ENCODE measurements around the gene ARHGAP45. TPM values are rescaled to one million over a fixed set of nuclear protein-coding genes. Genes with fewer than 3 reads are reported as not detected.
"Not testable (repeated sequence)": the region's sequence is repeated elsewhere in the genome, so short reads cannot be mapped to it uniquely, and the experiment has no call there.

Gene ARHGAP45
- polyA plus RNA-seq, 6 donors from 2014 or later = 181 to 432 (median 210) TPM

DNA sequence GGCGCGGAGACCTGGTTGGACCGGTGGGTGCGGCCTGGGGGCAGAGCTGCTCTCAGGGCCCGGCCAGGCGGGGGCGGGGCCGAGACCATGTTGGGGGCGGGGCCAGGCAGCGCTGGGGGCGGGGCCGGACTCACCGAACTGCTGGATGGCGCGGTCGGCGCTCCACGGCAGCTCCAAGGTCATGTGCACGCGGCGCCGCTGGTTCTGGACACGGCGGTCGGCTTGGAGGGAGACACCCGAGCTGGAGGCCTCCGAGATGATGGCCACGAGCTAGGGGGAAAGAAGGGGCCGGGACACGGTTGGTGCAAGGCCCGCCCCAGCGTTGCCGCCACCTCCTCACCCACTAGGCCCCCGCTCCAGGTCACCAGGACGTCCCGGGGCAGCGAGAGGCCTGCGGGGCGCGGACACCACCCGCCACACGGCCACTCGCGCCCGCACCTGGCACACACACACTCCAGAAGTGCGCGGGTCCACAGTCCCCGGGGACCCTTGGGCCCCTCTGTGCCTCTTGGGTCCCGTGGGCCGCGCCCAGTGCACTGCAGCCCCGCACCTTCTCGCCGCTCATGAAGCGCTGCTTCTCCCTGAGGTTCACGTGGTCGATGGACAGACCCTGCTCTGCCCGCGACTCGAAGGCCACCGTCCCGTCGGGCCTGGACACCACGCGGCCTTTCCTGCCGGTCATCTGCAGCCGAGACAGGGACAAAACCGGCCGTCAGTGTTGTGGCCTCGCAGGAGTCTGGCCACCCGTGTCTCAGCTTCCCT, 45.5 kb downstream of the ARHGAP45 start:
- Mint-ChIP-seq H3K4me3 (no peak overlapping the region), H3K9me3 (no peaks in the 10 kb centered on the region), H3K27me3 (no peaks in the 10 kb centered on the region), H3K36me3 (no peaks in the 10 kb centered on the region), H3K27ac (no peak overlapping the region), H3K4me1 (peaks cover 6% of the 10 kb centered on the region in 3 donors)
- no peak for DNase-seq
- no peak for ATAC-seq (ENCODE audit: low read depth in 2 of 2)

DNA sequence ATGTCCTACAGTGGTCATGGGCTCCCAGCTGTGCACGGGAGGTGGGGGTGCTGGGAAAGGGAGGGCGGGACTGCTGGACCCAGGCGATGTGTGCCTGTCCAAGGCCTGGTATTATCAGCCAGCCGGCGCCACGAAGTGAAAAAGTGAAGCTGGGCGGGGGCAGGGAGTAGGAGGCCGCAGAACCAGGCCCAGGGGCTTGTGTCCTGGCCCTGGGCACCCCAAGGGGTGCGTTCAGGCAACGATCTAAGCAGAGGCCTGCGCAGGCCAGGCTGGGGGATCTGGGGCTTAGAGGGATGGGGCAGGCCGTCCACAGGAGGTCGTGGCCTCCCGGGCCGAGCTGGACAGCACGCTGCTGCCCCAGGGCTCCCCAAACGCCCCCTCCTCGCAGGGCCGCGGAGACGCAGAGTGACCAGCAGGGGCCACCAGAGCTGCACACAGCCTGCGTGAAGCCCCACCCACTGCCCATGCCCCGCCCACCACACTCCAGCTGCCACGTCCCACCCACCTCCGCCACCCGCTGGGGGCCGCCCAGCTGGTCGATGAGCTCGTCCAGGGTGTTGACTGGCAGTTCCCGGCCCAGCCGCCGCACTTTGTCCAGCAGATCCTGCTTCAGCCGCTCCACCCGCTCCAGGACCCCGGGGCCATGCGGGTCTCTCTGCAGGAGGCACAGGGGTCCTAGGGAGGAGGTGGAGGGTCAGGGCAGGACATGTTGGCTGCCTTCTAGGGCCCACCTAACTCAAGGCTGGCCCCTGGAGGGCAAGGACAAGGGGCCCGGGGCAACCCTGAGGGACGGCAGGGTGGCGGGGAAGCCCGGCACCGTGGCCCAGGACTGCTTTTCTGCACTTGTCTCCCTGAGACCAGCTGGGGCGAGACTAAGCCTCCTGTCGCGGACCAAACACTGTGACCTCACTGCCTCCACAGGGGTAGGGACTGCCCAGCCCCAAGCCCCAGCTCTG, 46.3 kb downstream of the ARHGAP45 start:
- Mint-ChIP-seq H3K27ac (peak overlapping the region in 2 of 6 donors; percentile 36 to 84), H3K27me3 (no peaks in the 10 kb centered on the region), H3K4me3 (peak overlapping the region in 1 of 8 donors; percentile 47), H3K9me3 (no peaks in the 10 kb centered on the region), H3K4me1 (peaks cover 6% of the 10 kb centered on the region in 3 donors), H3K36me3 (no peaks in the 10 kb centered on the region)
- peak; percentile 89 to 93 for ATAC-seq (ENCODE audit: low read depth in 2 of 2)
- peak; percentile 84 for DNase-seq

DNA sequence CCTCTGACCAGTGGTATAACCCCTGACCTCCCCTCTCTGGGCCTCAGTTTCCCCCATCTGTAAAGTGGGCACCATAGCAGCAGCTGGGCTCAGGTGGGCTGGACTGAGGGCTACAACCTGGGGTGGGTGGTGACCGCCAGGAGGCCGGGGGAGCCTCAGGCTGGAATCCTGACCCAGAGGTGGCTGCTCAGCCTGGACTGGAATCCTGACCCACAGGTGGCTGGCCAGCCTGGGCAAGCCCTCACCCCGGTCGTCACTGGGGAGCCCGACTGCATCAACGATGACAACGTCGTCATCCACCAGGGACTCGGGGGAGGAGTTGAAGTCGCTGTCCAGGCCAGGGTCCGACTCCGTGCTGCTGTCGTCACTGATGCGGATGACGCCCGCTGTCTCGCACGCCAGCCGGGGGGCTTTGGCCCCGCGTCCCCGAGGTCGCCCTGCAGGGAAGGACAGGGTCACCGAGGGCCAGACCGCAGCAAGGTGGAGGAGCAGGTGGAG, 47.1 kb downstream of the ARHGAP45 start:
- no peaks in the 10 kb centered on the region for H3K27me3 Mint-ChIP-seq
- DNase-seq (no peak), ATAC-seq (ENCODE audit: low read depth in 2 of 2) (no peak)
- no peak overlapping the region for H3K4me3 Mint-ChIP-seq
- H3K4me1 Mint-ChIP-seq = peaks cover 6% of the 10 kb centered on the region in 3 donors
- no peak overlapping the region for H3K27ac Mint-ChIP-seq
- no peaks in the 10 kb centered on the region for H3K36me3 Mint-ChIP-seq
- H3K9me3 Mint-ChIP-seq = no peaks in the 10 kb centered on the region

DNA sequence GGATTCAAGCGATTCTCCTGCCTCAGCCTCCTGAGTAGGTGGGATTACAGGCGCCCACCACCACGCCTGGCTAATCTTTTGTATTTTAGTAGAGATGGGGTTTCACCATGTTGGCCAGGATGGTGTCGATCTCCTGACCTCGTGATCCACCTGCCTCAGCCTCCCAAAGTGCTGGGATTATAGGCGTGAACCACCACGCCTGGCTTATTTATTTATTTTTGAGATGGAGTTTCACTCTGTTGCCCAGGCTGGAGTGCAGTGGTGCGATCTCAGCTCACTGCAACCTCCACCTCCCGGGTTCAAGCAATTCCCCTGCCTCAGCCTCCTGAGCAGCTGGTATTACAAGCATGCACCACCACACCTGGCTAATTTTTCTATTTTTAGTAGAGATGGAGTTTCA, 47.8 kb downstream of the ARHGAP45 start:
- not testable (repeated sequence) for H3K36me3 Mint-ChIP-seq; ATAC-seq (ENCODE audit: low read depth in 2 of 2); DNase-seq; H3K4me1 Mint-ChIP-seq; H3K27me3 Mint-ChIP-seq; H3K9me3 Mint-ChIP-seq
- Mint-ChIP-seq H3K4me3 (peak overlapping the region in 1 of 8 donors; percentile 35), H3K27ac (peak overlapping the region in 2 of 6 donors; percentile 32 to 78)

DNA sequence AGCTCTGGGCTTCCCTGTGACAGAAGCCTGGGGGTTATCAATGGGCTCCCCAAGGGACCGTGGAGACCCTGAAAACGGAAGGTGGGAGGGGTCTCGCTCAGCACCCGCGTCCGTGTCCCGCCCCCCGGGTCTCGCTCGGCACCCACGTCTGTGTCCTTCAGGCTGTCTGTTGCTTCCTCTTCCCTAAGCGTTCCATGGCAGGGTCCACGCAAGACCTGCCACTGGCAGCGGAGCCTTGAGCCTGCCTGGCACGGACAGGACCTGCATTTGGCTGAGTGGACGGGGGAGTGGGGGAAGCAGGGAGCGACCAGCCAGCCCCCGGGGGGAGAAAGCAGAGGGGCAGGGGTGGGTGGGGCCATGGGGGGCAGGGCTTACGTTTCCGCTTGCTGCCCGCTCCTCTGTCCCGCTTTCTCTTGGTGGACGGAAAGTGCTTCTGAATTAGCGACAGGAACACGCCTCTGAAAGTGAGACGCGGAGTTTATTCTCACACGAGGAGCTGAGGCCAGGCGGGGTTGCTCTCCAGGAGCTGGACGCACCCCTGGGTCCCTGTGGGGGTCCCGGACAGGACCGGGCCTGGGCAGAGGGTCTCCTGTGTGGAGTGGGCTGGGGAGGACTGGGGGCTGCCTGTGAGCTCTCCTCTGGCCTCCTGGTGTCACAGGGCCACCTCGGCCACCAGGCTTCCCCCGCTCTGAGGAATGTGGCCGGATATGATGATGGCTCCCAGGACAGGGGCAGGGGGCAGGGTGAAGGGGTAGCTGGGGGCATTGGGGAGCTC, 48.9 kb downstream of the ARHGAP45 start:
- Mint-ChIP-seq H3K27me3 (no peaks in the 10 kb centered on the region), H3K36me3 (no peaks in the 10 kb centered on the region), H3K4me1 (peaks cover 6% of the 10 kb centered on the region in 3 donors), H3K9me3 (no peaks in the 10 kb centered on the region), H3K4me3 (no peak overlapping the region), H3K27ac (peak overlapping the region in 1 of 6 donors; percentile 38)
- ATAC-seq (ENCODE audit: low read depth in 2 of 2) (no peak), DNase-seq (no peak)

DNA sequence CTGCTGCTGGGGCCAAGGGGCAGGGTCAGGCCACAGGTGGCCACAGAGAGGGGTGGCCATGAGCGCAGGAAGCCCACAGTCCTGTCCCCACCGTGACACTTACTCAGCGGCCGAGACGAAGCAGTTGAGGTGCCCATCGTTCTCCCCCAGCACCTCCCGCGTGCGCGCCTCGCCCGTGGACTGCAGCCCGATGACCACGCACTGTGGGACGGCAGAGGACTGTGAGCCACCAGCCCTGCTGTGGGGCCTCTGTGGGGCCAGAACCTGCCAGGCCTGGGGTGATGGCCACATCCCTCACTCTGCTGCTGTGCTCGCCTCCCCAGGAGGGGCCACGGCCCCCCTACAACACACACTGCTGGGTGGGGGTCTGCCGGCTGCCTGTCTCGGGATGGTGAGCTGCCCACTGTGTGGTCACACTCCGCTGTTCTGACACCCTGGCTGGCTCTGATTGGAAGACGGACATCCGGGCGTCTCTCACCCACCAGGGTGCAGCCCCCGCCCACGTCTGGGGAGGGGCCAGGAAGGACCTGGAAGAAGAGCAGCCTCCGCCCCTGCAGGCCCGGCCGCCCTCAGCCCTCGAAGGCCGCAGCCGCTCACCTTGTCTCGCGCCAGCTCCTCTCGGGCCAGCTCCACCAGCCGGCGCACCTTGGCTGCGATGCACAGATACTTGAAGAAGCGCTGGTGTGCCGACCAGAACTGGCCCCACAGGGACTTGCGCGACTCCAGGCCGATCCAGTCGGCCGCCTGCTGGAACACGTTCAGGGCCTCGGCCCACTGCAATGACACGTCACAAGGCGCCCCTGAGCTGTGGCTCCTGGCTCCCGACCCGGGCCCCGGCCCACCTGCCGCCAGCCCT, 50.0 kb downstream of the ARHGAP45 start:
- Mint-ChIP-seq H3K36me3 (no peaks in the 10 kb centered on the region), H3K4me1 (peaks cover 6% of the 10 kb centered on the region in 3 donors), H3K27ac (no peak overlapping the region), H3K4me3 (no peak overlapping the region), H3K9me3 (no peaks in the 10 kb centered on the region), H3K27me3 (no peaks in the 10 kb centered on the region)
- no peak for ATAC-seq (ENCODE audit: low read depth in 2 of 2)
- no peak for DNase-seq

DNA sequence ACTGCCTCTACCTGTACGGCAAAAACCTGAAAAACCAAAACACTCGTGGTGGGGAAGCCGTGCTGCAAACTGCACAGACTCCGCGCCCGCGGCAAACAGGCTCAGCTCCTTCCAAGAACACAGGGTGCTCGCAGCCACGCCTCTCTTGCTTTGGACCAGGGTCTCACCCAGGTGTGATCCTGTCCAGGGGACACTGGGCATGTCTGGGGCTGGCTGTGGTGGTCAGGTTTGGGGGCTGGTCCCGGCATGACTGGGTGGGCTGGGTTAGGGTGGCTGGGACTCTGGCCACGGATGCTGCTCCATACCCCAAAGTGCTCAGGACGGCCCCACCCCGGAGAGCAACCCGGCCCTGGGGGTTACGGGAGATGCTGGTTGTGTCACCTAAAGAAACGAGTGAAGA, 50.7 kb downstream of the ARHGAP45 start:
- Mint-ChIP-seq H3K36me3 (no peaks in the 10 kb centered on the region), H3K27me3 (no peaks in the 10 kb centered on the region), H3K4me3 (no peak overlapping the region), H3K27ac (peak overlapping the region in 1 of 6 donors; percentile 33), H3K9me3 (no peaks in the 10 kb centered on the region), H3K4me1 (peaks cover 6% of the 10 kb centered on the region in 3 donors)
- DNase-seq (no peak), ATAC-seq (ENCODE audit: low read depth in 2 of 2) (no peak)

DNA sequence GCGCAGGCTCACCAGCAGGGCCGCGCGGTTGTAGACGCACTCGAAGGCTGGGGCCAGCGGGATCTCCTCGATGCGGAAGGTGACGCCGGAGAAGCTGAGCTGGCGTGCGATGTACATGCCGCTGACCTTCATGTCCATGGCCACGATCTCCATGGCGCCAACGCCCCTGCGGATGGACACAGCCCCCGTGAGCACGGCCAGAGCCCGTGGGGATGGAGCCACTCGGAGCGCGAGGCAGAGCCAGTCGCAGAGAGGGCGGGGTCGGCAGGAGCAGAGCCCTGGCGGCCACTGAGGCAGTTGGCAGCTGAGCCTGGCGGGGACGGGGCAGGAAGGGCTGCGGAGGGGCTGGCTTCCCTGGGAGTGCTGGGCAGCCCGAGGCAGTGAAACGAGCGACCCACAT, 52.0 kb downstream of the ARHGAP45 start:
- DNase-seq (no peak), ATAC-seq (ENCODE audit: low read depth in 2 of 2) (no peak)
- Mint-ChIP-seq H3K36me3 (no peaks in the 10 kb centered on the region), H3K4me3 (no peak overlapping the region), H3K4me1 (peaks cover 0 to 3% (median 0%) of the 10 kb centered on the region in 3 donors), H3K9me3 (no peaks in the 10 kb centered on the region), H3K27ac (no peak overlapping the region), H3K27me3 (no peaks in the 10 kb centered on the region)

DNA sequence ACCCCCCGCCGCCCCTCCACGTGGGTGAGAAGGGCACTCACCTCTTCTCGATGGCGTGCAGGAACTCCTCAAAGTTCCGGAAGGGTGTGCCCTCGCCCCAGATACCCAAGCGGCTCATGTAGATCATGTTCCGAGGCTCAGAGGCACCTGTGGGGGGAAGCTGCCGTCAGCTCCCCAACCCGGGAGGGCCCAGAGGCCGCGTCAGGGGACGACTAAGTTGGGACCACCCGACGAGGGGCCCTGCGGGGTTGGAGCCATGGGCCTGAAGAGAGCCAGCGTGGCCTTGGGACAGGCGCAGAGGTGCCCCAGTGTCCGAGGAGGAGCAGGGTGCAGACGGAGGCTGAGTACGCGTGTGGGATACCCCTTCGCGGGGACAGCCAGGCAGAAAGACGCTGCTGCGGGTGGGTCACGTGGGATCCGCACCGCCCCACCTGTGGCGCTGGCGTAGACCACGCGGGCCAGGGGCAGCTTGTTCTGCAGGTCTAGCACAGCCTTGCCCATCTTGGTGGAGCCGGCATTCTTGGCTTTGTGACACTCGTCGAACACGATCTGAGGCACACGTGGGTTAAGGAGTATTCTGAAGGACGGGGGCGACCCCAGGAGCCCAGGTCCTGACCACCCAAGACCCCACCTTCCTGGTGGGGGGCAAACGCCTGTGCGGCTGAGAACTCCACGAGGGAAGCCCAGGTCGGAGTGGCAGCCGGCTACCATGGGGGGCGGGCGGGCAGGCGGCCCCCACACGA, 52.7 kb downstream of the ARHGAP45 start:
- Mint-ChIP-seq H3K27me3 (no peaks in the 10 kb centered on the region), H3K4me1 (peaks cover 0 to 2% (median 0%) of the 10 kb centered on the region in 3 donors), H3K4me3 (no peak overlapping the region), H3K27ac (no peak overlapping the region), H3K9me3 (no peaks in the 10 kb centered on the region), H3K36me3 (no peaks in the 10 kb centered on the region)
- no peak for ATAC-seq (ENCODE audit: low read depth in 2 of 2)
- no peak for DNase-seq

DNA sequence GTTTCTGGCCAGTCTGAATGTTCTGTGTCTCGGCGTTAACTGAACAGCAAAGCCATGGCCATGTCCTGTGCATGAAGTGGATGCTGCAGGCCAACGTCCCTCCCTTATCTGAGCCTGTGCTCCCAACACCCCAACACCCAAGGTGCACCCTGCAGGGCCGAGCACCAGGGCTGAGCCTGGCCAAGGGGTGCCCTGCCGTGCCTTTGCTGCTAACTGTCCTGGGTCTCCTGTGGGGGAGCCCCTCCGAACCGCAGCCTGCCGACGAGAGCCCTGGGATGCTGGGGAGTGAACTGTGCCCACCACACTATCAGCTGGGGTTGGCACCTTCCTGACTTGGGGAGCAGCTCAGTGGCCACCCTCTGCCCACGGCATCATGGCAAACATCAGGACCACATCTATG, 54.4 kb downstream of the ARHGAP45 start:
- Mint-ChIP-seq H3K27me3 (no peaks in the 10 kb centered on the region), H3K36me3 (no peaks in the 10 kb centered on the region), H3K4me1 (peaks cover 0 to 2% (median 0%) of the 10 kb centered on the region in 3 donors), H3K4me3 (peak overlapping the region in 1 of 8 donors; percentile 9), H3K27ac (peak overlapping the region in 1 of 6 donors; percentile 64), H3K9me3 (no peaks in the 10 kb centered on the region)
- no peak for DNase-seq
- no peak for ATAC-seq (ENCODE audit: low read depth in 2 of 2)

DNA sequence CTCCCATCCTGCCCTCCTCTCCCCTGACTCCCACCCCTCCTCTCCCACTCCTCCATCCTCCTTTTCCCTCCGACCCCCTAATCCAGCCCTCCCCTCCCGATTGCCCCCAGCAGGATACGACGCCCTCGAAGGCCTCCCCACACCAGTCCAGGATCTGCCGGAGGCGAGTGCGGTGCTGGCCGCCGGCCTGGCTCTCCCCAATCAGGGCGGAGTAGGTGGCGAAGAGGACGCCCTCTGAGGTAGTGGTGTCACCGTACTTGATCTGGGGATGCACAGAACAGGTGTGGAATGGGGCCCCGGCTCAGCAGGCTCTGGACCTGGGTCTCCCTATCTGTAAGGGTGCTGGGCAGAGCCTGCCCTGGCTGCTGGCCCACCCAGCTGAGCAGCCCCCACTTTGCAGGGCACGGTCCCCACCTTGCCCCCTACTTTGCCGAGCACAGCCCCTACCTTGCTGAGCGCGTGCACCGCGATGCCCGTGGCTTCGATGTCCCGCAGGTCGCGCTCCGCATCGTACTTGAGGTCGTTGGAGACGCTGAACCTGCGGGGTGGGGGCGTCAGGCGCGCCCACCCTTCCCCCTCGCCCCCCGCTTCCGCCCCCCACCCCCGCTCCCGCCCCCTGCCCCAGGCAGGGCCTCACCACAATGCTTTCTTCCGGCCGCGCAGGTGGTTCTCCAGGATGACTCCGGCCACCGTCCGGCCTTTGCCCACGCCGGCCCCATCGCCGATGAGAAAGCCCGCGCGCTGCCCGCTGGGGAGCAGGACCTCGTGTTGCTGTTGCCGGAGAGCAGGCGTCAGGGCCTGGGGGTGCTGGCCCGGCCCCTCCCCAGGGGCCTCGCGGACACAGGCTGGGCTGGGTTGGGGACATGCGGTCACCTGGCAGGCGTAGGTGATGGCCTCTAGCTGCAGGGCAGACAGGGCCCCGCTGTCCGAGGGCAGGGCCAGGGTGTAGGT, 55.3 kb downstream of the ARHGAP45 start:
- no peaks in the 10 kb centered on the region for H3K27me3 Mint-ChIP-seq
- DNase-seq (no peak), ATAC-seq (ENCODE audit: low read depth in 2 of 2) (no peak)
- peaks cover 3 to 6% (median 4%) of the 10 kb centered on the region in 3 donors for H3K4me1 Mint-ChIP-seq
- no peak overlapping the region for H3K4me3 Mint-ChIP-seq
- H3K36me3 Mint-ChIP-seq = no peaks in the 10 kb centered on the region
- no peaks in the 10 kb centered on the region for H3K9me3 Mint-ChIP-seq
- no peak overlapping the region for H3K27ac Mint-ChIP-seq
